HG03432 (cell line): ENCODE measurements around the gene TMPRSS6.

Source experiments
- ATAC-seq: cut with Tn5 transposase; IDR thresholded peaks from one replicate; pipeline ENCODE4 v1.9.1; 2021; ENCODE audit warnings: mild to moderate bottlenecking, moderate library complexity; ENCODE audit not compliant: unreplicated experiment

Gene TMPRSS6

GRCh38 chr22:37016134-37016910 is 93.2 kb downstream of the TMPRSS6 start:
- no peak for ATAC-seq

- no peak for ATAC-seq
Observed at GRCh38 chr22:37015587-37015878, 94.0 kb downstream of the TMPRSS6 start.
